HCT116 (cell line): ENCODE results near the gene PEX1. TPM values are rescaled to one million over a fixed set of nuclear protein-coding genes. Genes with fewer than 3 reads are reported as not detected.

Experiments used
- ATAC-seq: fragments of 200-7000 bp; cut with Tn5 transposase; 2 replicates; pipeline ENCODE4 v1.9.1; 2020; ENCODE audit warnings: mild to moderate bottlenecking, moderate library complexity
- BruUV-seq: library from RNA; stranded (reverse); fragments of 400-500 nt; replicated peaks from 2 replicates; lab custom pipeline; 2021; lab: Mats Ljungman, UMichigan
- CTCF ChIA-PET: fragments of 300-600 bp; sonication (Branson Sonifier 250); formaldehyde crosslinking; loops from one replicate; lab custom pipeline; 2021; ENCODE audit warnings: antibody characterized with exemption; lab: Charles Lee
- POLR2A ChIA-PET: fragments of 300-600, 350-600 bp; sonication (Branson Sonifier 250); formaldehyde crosslinking; loops from one replicate; lab custom pipeline; 2021; ENCODE audit warnings: antibody characterized with exemption; lab: Charles Lee
- RAD21 ChIA-PET, 2 experiments: fragments of 300-600 bp; sonication (Branson Sonifier 250); formaldehyde crosslinking; loops; one replicate each; lab custom pipeline; 2023; ENCODE audit warnings: low total read pairs in 2 of 2; ENCODE audit not compliant: uncharacterized antibody in 2 of 2, unreplicated experiment in 2 of 2, low non-redundant PET in 1 of 2; lab: Charles Lee
- DNase-seq: peaks from one replicate; pipeline ENCODE4 v3.0.0-alpha.2; 2010; ENCODE audit warnings: low read depth, low spot score
- H2AFZ ChIP-seq: fragments of 200-600 bp; shearing (Covaris generic), sonication (generic); 2 replicates; pipeline ENCODE4 v1.6.1; 2017; ENCODE audit warnings: low read depth, mixed run types, mixed read lengths, antibody characterized with exemption, low read length; ENCODE audit not compliant: poor library complexity, severe bottlenecking
- H3K27ac ChIP-seq: 2 replicates; pipeline ENCODE4 v1.5.1; 2012; ENCODE audit warnings: low read depth, low read length
- H3K27me3 ChIP-seq: fragments of 200-600 bp; sonication (generic); 2 replicates; pipeline ENCODE4 v1.6.1; 2016; ENCODE audit warnings: mixed run types, low read length, mixed read lengths; ENCODE audit not compliant: insufficient read depth
- H3K36me3 ChIP-seq, 2 experiments: fragments of 200-500 bp in 1 of 2; fragments of 200-600 bp in 1 of 2; sonication (Bioruptor generic) in 1 of 2; sonication (generic) in 1 of 2; 2 replicates each; pipeline versions ENCODE4 v1.5.1 to v1.6.1; 2014 to 2016; ENCODE audit warnings: low read length in 2 of 2, inconsistent platforms in 1 of 2, mixed read lengths in 1 of 2, mixed run types in 1 of 2; ENCODE audit not compliant: insufficient read depth in 2 of 2, control insufficient read depth in 1 of 2
- H3K4me1 ChIP-seq, 2 experiments: fragments of 200-600 bp in 1 of 2; sonication (generic) in 1 of 2; 2 replicates each; pipeline versions ENCODE4 v1.5.1 to v1.6.1; 2012 to 2017; ENCODE audit warnings: low read length in 2 of 2, inconsistent platforms in 1 of 2, mild to moderate bottlenecking in 1 of 2, mixed read lengths in 1 of 2, mixed run types in 1 of 2, moderate library complexity in 1 of 2; ENCODE audit not compliant: insufficient read depth in 2 of 2, control insufficient read depth in 1 of 2
- H3K4me2 ChIP-seq: fragments of 200-600 bp; sonication (generic); 2 replicates; pipeline ENCODE4 v1.6.1; 2017; ENCODE audit warnings: mixed run types, low read length, mixed read lengths
- H3K4me3 ChIP-seq, 2 experiments: fragments of 200-600 bp in 1 of 2; sonication (generic) in 1 of 2; replicated peaks in 1 of 2; 2 replicates each; pipeline ENCODE4 v1.5.1; 2011 to 2016; ENCODE audit warnings: low read length in 2 of 2, control low read depth in 1 of 2, low read depth in 1 of 2, mild to moderate bottlenecking in 1 of 2, mixed read lengths in 1 of 2, mixed run types in 1 of 2
- H3K79me2 ChIP-seq: fragments of 200-600 bp; sonication (generic); 2 replicates; pipeline ENCODE4 v1.6.1; 2017; ENCODE audit warnings: mild to moderate bottlenecking, mixed run types, low read length, moderate library complexity, mixed read lengths; ENCODE audit not compliant: insufficient read depth
- H3K9ac ChIP-seq: fragments of 200-600 bp; sonication (generic); 2 replicates; pipeline ENCODE4 v1.6.1; 2016; ENCODE audit warnings: low read length, mixed read lengths
- H3K9me2 ChIP-seq: fragments of 200-600 bp; sonication (generic), shearing (Covaris generic); 2 replicates; pipeline ENCODE4 v1.6.1; 2017; ENCODE audit warnings: mixed run types, mild to moderate bottlenecking, moderate library complexity; ENCODE audit not compliant: insufficient read depth
- H3K9me3 ChIP-seq, 2 experiments: fragments of 200-500 bp in 1 of 2; fragments of 200-600 bp in 1 of 2; sonication (Bioruptor generic) in 1 of 2; sonication (generic) in 1 of 2; 2 replicates each; pipeline ENCODE4 v1.6.1; 2014 to 2017; ENCODE audit warnings: low read length in 2 of 2, mixed read lengths in 2 of 2, inconsistent platforms in 1 of 2, low read depth in 1 of 2, mild to moderate bottlenecking in 1 of 2, mixed run types in 1 of 2, moderate library complexity in 1 of 2; ENCODE audit not compliant: control insufficient read depth in 1 of 2, insufficient read depth in 1 of 2
- H4K20me1 ChIP-seq: fragments of 200-600 bp; sonication (generic), shearing (Covaris generic); 2 replicates; pipeline ENCODE4 v1.6.1; 2017; ENCODE audit warnings: mixed run types, mild to moderate bottlenecking, moderate library complexity; ENCODE audit not compliant: insufficient read depth
- CEBPB ChIP-seq: IDR thresholded peaks from 2 replicates; pipeline ENCODE4 v1.6.1; 2012; ENCODE audit warnings: low read depth
- EGR1 ChIP-seq: IDR thresholded peaks from 2 replicates; pipeline ENCODE4 v1.6.1; 2012; ENCODE audit warnings: low read depth
- ELF1 ChIP-seq: IDR thresholded peaks from 2 replicates; pipeline ENCODE4 v1.6.1; 2012; ENCODE audit warnings: low read depth, borderline replicate concordance
- EZH2 ChIP-seq: fragments of 200-600 bp; sonication (generic); IDR thresholded peaks from 2 replicates; pipeline ENCODE4 v1.6.1; 2017; ENCODE audit warnings: antibody characterized with exemption, mixed run types
- EZH2phosphoT487 ChIP-seq: fragments of 200-600 bp; IDR thresholded peaks from 2 replicates; pipeline ENCODE4 v1.6.1; 2018; ENCODE audit warnings: antibody characterized with exemption, borderline replicate concordance
- FOSL1 ChIP-seq: IDR thresholded peaks from 2 replicates; pipeline ENCODE4 v1.6.1; 2012; ENCODE audit warnings: low read depth
- JUND ChIP-seq: IDR thresholded peaks from 2 replicates; pipeline ENCODE4 v1.6.1; 2012
- POLR2A ChIP-seq: IDR thresholded peaks from 2 replicates; pipeline ENCODE4 v1.7.0; 2011; ENCODE audit warnings: borderline replicate concordance; ENCODE audit not compliant: insufficient read depth, insufficient read length; ENCODE audit errors: extremely low read depth
- POLR2AphosphoS5 ChIP-seq: IDR thresholded peaks from 2 replicates; pipeline ENCODE4 v1.6.1; 2011; ENCODE audit warnings: mild to moderate bottlenecking, low read depth, low read length, moderate library complexity
- RAD21 ChIP-seq: IDR thresholded peaks from 2 replicates; pipeline ENCODE4 v1.6.1; 2012; ENCODE audit warnings: low read depth, mild to moderate bottlenecking
- SIN3A ChIP-seq: IDR thresholded peaks from 2 replicates; pipeline ENCODE4 v1.6.1; 2012; ENCODE audit warnings: low read depth
- SRF ChIP-seq: IDR thresholded peaks from 2 replicates; pipeline ENCODE4 v1.6.1; 2012; ENCODE audit warnings: low read depth
- TCF7L2 ChIP-seq: IDR thresholded peaks from 2 replicates; pipeline ENCODE4 v1.7.0; 2011; ENCODE audit warnings: borderline replicate concordance, inconsistent platforms; ENCODE audit not compliant: insufficient read depth, insufficient read length; ENCODE audit errors: extremely low read depth
- YY1 ChIP-seq: IDR thresholded peaks from 2 replicates; pipeline ENCODE4 v1.6.1; 2011; ENCODE audit warnings: low read length, low read depth, moderate library complexity, mild to moderate bottlenecking; ENCODE audit not compliant: insufficient replicate concordance; ENCODE audit errors: extremely low read depth
- ZNF274 ChIP-seq: fragments of 200-500 bp; sonication (Bioruptor generic); IDR thresholded peaks from 2 replicates; pipeline ENCODE4 v1.6.1; 2014; ENCODE audit warnings: mild to moderate bottlenecking, low read depth, low read length, inconsistent platforms
- intact Hi-C: fragments of 100-400 bp; cut with micrococcal nuclease; formaldehyde crosslinking; loops from 2 replicates; pipeline ENCODE4 v1.10.0; 2022
- total RNA-seq: library from RNA; stranded (reverse); gene quantifications from one replicate; pipeline ENCODE4 v1.2.1, GENCODE V29; 2021; ENCODE audit not compliant: unreplicated experiment
- TF ChIP-seq, protein P1 (sequence below), 3 experiments: fragments of 200-600 bp in 1 of 3; sonication (generic) in 1 of 3; IDR thresholded peaks in 2 of 3; conservative IDR thresholded peaks in 1 of 3; 2 replicates each; pipeline ENCODE4 v1.5.1; 2012 to 2017; ENCODE audit warnings: low read depth in 2 of 3, low read length in 2 of 3, antibody characterized with exemption in 1 of 3, borderline replicate concordance in 1 of 3, control low read depth in 1 of 3, mild to moderate bottlenecking in 1 of 3, mixed read lengths in 1 of 3, mixed run types in 1 of 3, moderate library complexity in 1 of 3; ENCODE audit not compliant: insufficient read depth in 1 of 3
- TF ChIP-seq, protein P2 (sequence below): IDR thresholded peaks from 2 replicates; pipeline ENCODE4 v1.6.1; 2012; ENCODE audit warnings: low read depth
- TF ChIP-seq, protein P3 (sequence below): IDR thresholded peaks from 2 replicates; pipeline ENCODE4 v1.6.1; 2012

PEX1 gene
- total RNA-seq, 1 experiment from 2014 or later: 13.1 TPM

DNA sequence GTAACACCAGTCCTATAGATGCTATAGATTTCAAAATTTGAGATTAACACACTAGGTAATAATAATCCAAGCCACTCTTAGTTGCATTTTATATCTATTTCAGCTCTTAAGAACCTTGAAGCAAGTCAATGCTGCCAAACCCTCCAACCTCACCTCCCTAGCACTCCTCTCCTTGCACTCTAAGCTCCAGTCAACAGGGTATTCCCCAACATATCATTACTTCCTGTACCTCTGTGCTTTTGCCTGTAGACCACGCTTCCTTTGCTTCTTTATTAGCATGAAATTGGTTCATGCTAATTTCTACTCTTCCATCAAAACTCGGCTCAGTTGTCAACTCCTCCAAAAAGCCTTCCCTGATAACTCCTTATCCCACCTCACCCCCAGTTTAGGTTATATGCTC, 24.6 kb downstream of the PEX1 start:
- ChIA-PET POLR2A (no interaction called here), CTCF (no interaction called here), RAD21 (no interaction called here)
- no peaks in the 10 kb centered on the region for H3K79me2 ChIP-seq
- H3K9ac ChIP-seq: no peak overlapping the region
- H4K20me1 ChIP-seq: no peaks in the 10 kb centered on the region
- no peaks in the 10 kb centered on the region for H3K4me1 ChIP-seq
- no peak for ATAC-seq
- H3K4me3 ChIP-seq: no peak overlapping the region
- H3K9me3 ChIP-seq: no peaks in the 10 kb centered on the region
- H3K36me3 ChIP-seq: peaks cover 0 to 30% of the 10 kb centered on the region in 2 experiments; a peak in 2 of 4 replicates
- DNase-seq: no peak
- H3K27ac ChIP-seq: no peak overlapping the region
- H3K27me3 ChIP-seq: no peaks in the 10 kb centered on the region
- TF ChIP-seq EZH2 (no peak), JUND (no peak), CEBPB (no peak), SRF (no peak), FOSL1 (no peak), YY1 (no peak), ELF1 (no peak), ZNF274 (no peak), POLR2AphosphoS5 (no peak), EZH2phosphoT487 (no peak), RAD21 (no peak), SIN3A (no peak), POLR2A (no peak), EGR1 (no peak), TCF7L2 (no peak)
- TF ChIP-seq, protein P1, sequence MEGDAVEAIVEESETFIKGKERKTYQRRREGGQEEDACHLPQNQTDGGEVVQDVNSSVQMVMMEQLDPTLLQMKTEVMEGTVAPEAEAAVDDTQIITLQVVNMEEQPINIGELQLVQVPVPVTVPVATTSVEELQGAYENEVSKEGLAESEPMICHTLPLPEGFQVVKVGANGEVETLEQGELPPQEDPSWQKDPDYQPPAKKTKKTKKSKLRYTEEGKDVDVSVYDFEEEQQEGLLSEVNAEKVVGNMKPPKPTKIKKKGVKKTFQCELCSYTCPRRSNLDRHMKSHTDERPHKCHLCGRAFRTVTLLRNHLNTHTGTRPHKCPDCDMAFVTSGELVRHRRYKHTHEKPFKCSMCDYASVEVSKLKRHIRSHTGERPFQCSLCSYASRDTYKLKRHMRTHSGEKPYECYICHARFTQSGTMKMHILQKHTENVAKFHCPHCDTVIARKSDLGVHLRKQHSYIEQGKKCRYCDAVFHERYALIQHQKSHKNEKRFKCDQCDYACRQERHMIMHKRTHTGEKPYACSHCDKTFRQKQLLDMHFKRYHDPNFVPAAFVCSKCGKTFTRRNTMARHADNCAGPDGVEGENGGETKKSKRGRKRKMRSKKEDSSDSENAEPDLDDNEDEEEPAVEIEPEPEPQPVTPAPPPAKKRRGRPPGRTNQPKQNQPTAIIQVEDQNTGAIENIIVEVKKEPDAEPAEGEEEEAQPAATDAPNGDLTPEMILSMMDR (IDR thresholded peaks at IDR 0.05 in 2 of 3, conservative IDR thresholded peaks at IDR 0.05 in 1 of 3; ENCODE audit: borderline replicate concordance in 1 of 3, insufficient read depth in 1 of 3, low read depth in 2 of 3, low read length in 2 of 3): no peak
- TF ChIP-seq, protein P2, sequence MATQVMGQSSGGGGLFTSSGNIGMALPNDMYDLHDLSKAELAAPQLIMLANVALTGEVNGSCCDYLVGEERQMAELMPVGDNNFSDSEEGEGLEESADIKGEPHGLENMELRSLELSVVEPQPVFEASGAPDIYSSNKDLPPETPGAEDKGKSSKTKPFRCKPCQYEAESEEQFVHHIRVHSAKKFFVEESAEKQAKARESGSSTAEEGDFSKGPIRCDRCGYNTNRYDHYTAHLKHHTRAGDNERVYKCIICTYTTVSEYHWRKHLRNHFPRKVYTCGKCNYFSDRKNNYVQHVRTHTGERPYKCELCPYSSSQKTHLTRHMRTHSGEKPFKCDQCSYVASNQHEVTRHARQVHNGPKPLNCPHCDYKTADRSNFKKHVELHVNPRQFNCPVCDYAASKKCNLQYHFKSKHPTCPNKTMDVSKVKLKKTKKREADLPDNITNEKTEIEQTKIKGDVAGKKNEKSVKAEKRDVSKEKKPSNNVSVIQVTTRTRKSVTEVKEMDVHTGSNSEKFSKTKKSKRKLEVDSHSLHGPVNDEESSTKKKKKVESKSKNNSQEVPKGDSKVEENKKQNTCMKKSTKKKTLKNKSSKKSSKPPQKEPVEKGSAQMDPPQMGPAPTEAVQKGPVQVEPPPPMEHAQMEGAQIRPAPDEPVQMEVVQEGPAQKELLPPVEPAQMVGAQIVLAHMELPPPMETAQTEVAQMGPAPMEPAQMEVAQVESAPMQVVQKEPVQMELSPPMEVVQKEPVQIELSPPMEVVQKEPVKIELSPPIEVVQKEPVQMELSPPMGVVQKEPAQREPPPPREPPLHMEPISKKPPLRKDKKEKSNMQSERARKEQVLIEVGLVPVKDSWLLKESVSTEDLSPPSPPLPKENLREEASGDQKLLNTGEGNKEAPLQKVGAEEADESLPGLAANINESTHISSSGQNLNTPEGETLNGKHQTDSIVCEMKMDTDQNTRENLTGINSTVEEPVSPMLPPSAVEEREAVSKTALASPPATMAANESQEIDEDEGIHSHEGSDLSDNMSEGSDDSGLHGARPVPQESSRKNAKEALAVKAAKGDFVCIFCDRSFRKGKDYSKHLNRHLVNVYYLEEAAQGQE: no peak
- TF ChIP-seq, protein P3, sequence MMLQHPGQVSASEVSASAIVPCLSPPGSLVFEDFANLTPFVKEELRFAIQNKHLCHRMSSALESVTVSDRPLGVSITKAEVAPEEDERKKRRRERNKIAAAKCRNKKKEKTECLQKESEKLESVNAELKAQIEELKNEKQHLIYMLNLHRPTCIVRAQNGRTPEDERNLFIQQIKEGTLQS: no peak
- intact Hi-C loops: no loop called here
- H3K4me2 ChIP-seq: no peak overlapping the region
- H2AFZ ChIP-seq: no peak overlapping the region
- H3K9me2 ChIP-seq: no peaks in the 10 kb centered on the region
- no TSS peak for BruUV-seq
